Small intestine (tissue), 7 donors: ENCODE measurements around the gene EEF1B2. TPM values are rescaled to one million over a fixed set of nuclear protein-coding genes. Genes with fewer than 3 reads are reported as not detected.
"Not testable (repeated sequence)": the region's sequence is repeated elsewhere in the genome, so short reads cannot be mapped to it uniquely, and the experiment has no call there.

Experiments used
- DNase-seq, 2 donors: peaks; one replicate each; pipeline versions ENCODE4 v3.0.0 to v3.0.0-alpha.2; 2013
- FAIRE-seq: peaks from 2 replicates; lab custom pipeline; 2012; peaks lifted over from hg19 to GRCh38; lab: Jason Lieb, UNC
- H3K27ac ChIP-seq, 3 donors: one replicate each; pipeline ENCODE4 v1.5.1; 2013; ENCODE audit warnings: low read length in 2 of 3, mild to moderate bottlenecking in 2 of 3, control low read depth in 1 of 3, inconsistent platforms in 1 of 3, low read depth in 1 of 3, moderate library complexity in 1 of 3
- H3K27me3 ChIP-seq, 3 donors: one replicate each; pipeline ENCODE4 v1.6.1; 2013; ENCODE audit warnings: low read length in 3 of 3, inconsistent platforms in 1 of 3; ENCODE audit not compliant: control insufficient read depth in 3 of 3, insufficient read depth in 3 of 3
- H3K36me3 ChIP-seq, 3 donors: one replicate each; pipeline ENCODE4 v1.6.1; 2013; ENCODE audit warnings: low read length in 3 of 3, inconsistent platforms in 1 of 3, low read depth in 1 of 3, mild to moderate bottlenecking in 1 of 3, moderate library complexity in 1 of 3; ENCODE audit not compliant: control insufficient read depth in 3 of 3, insufficient read depth in 2 of 3
- H3K4me1 ChIP-seq, 3 donors: one replicate each; pipeline ENCODE4 v1.6.1; 2013; ENCODE audit warnings: low read length in 2 of 3, inconsistent platforms in 1 of 3, low read depth in 1 of 3, mild to moderate bottlenecking in 1 of 3, moderate library complexity in 1 of 3; ENCODE audit not compliant: control insufficient read depth in 3 of 3, insufficient read depth in 2 of 3
- H3K4me3 ChIP-seq, 3 donors: one replicate each; pipeline ENCODE4 v1.5.1; 2013; ENCODE audit warnings: low read length in 3 of 3, control low read depth in 1 of 3, inconsistent platforms in 1 of 3, low read depth in 1 of 3, mild to moderate bottlenecking in 1 of 3, moderate library complexity in 1 of 3
- H3K9me3 ChIP-seq, 2 donors: one replicate each; pipeline ENCODE4 v1.6.1; 2013; ENCODE audit warnings: low read depth in 1 of 2, low read length in 1 of 2; ENCODE audit not compliant: control insufficient read depth in 2 of 2, insufficient read depth in 1 of 2
- WGBS, 3 donors: extraction: QIAGEN DNeasy Blood & Tissue Kit; methylation state at CpG; one replicate each; pipeline ENCODE4 v1.1.7; 2013; 5-methylcytosine and 5-hydroxymethylcytosine counted together
- polyA plus RNA-seq, 4 donors: library from polyadenylated mRNA; stranded (reverse) in 3 of 4; unstranded in 1 of 4; fragments of 200-250 nt in 3 of 4; fragments of 120-200 nt in 1 of 4; gene quantifications; one replicate each; pipeline versions ENCODE4 v1.2.1 to v1.2.3, GENCODE V29; 2013
- donor health status: healthy with polysubstance abuse.
- donor health status: control.
- donor health status: control.
- donor health status: Bipolar disorder and iron deficiency.
- donor health status: healthy.

The EEF1B2 gene
- polyA plus RNA-seq, 4 donors, result 838 to 1,515 (median 1,427) TPM

- not testable (repeated sequence) for H3K27me3 ChIP-seq, H3K4me1 ChIP-seq, FAIRE-seq, H3K27ac ChIP-seq, H3K4me3 ChIP-seq, DNase-seq, H3K9me3 ChIP-seq
- H3K36me3 ChIP-seq, result peaks cover 0 to 13% (median 0%) of the 10 kb centered on the region in 3 donors
- 94 to 98% (median 95%) methylated on average over 4 of the region's 4 CpGs for WGBS, 3 donors
These were observed 8.5 kb downstream of the EEF1B2 start for GRCh38 chr2:206168230-206168629.

- not testable (repeated sequence) for H3K4me3 ChIP-seq, DNase-seq, FAIRE-seq, H3K36me3 ChIP-seq, H3K27ac ChIP-seq, H3K27me3 ChIP-seq, H3K9me3 ChIP-seq, H3K4me1 ChIP-seq
- 96 to 100% (median 98%) methylated on average over 10 to 45 of the region's 52 CpGs for WGBS, 3 donors
These were observed 12.1 kb downstream of the EEF1B2 start for GRCh38 chr2:206171624-206172397.

GRCh38 chr2:206173147-206173546, 13.5 kb downstream of the EEF1B2 start:
- DNase-seq, result no peak
- Histone ChIP-seq H3K27ac (no peak overlapping the region), H3K9me3 (peaks cover 0 to 6% of the 10 kb centered on the region in 2 donors), H3K4me3 (no peak overlapping the region), H3K36me3 (no peaks in the 10 kb centered on the region), H3K27me3 (no peaks in the 10 kb centered on the region), H3K4me1 (no peaks in the 10 kb centered on the region)
- FAIRE-seq, result no peak
- 95 to 99% (median 97%) methylated on average over 4 of the region's 4 CpGs for WGBS, 3 donors

- FAIRE-seq, result no peak
- no peaks in the 10 kb centered on the region for H3K9me3 ChIP-seq
- no peaks in the 10 kb centered on the region for H3K4me1 ChIP-seq
- 82 to 96% (median 82%) methylated on average over 2 of the region's 2 CpGs for WGBS, 3 donors
- H3K36me3 ChIP-seq, result no peaks in the 10 kb centered on the region
- H3K27me3 ChIP-seq, result no peaks in the 10 kb centered on the region
- H3K27ac ChIP-seq, result no peak overlapping the region
- H3K4me3 ChIP-seq, result no peak overlapping the region
- no peak for DNase-seq
These were observed 16.4 kb downstream of the EEF1B2 start for GRCh38 chr2:206176121-206176520.

- H3K4me3 ChIP-seq, result no peak overlapping the region
- H3K27me3 ChIP-seq, result no peaks in the 10 kb centered on the region
- FAIRE-seq, result no peak
- H3K36me3 ChIP-seq, result no peaks in the 10 kb centered on the region
- H3K4me1 ChIP-seq, result no peaks in the 10 kb centered on the region
- no peak for DNase-seq
- H3K27ac ChIP-seq, result no peak overlapping the region
- H3K9me3 ChIP-seq, result no peaks in the 10 kb centered on the region
- 33 to 39% (median 36%) methylated on average over 3 of the region's 3 CpGs for WGBS, 3 donors
These were observed 17.2 kb downstream of the EEF1B2 start for GRCh38 chr2:206176901-206177300.

- not testable (repeated sequence) for H3K9me3 ChIP-seq, FAIRE-seq, H3K4me3 ChIP-seq, H3K27me3 ChIP-seq, H3K36me3 ChIP-seq, H3K27ac ChIP-seq, DNase-seq, H3K4me1 ChIP-seq
- 87 to 89% (median 88%) methylated on average over 6 of the region's 6 CpGs for WGBS, 3 donors
These were observed 21.8 kb downstream of the EEF1B2 start for GRCh38 chr2:206181526-206181925.

- Histone ChIP-seq H3K4me1 (no peaks in the 10 kb centered on the region), H3K36me3 (no peaks in the 10 kb centered on the region), H3K9me3 (no peaks in the 10 kb centered on the region), H3K4me3 (no peak overlapping the region), H3K27ac (no peak overlapping the region), H3K27me3 (peaks cover 0 to 5% (median 3%) of the 10 kb centered on the region in 3 donors)
- 65 to 76% (median 73%) methylated on average over 3 of the region's 3 CpGs for WGBS, 3 donors
- DNase-seq (no peak), FAIRE-seq (no peak)
These were observed 30.0 kb downstream of the EEF1B2 start for GRCh38 chr2:206189691-206190090.

DNA sequence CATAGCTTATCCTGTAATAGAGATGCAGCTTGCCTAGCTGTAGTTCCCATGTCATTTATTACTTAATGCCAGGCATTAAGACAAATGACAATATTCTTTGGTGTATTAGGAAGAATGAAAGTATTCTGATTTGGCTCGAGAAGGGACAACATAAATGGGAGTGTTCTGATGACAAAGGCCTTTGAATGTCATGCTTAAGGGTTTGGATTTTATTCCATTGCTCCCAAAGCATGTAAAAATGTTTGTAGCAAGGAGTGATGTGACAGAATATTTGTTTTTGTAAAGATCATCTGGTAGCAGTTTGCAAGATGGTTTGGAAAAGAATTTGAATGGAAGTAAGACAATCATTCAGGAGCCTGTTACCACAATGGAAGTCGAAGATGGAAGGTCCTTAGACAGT, 30.4 kb downstream of the EEF1B2 start:
- peaks cover 0 to 3% (median 3%) of the 10 kb centered on the region in 3 donors for H3K27me3 ChIP-seq
- no peaks in the 10 kb centered on the region for H3K9me3 ChIP-seq
- H3K27ac ChIP-seq, result no peak overlapping the region
- no peaks in the 10 kb centered on the region for H3K4me1 ChIP-seq
- WGBS, 3 donors, result 59 to 77% (median 74%) methylated on average over 2 of the region's 2 CpGs
- H3K36me3 ChIP-seq, result no peaks in the 10 kb centered on the region
- no peak overlapping the region for H3K4me3 ChIP-seq
- FAIRE-seq (no peak), DNase-seq (no peak)
